Smooth muscle cell (in vitro differentiated cells): ENCODE results near the gene HHAT. TPM values are rescaled to one million over a fixed set of nuclear protein-coding genes. Genes with fewer than 3 reads are reported as not detected.
A peak's percentile ranks its signal among the peaks of the same experiment; 100 is the strongest.

Experiments
- DNase-seq: peaks from one replicate; lab custom pipeline; 2025; ENCODE audit not compliant: unreplicated experiment; lab: John Stamatoyannopoulos, UW
- H2AFZ ChIP-seq: fragments of 200-600 bp; sonication (generic); 2 replicates; pipeline ENCODE4 v1.6.0; 2016; ENCODE audit warnings: antibody characterized with exemption, low read depth, mild to moderate bottlenecking
- H3F3A ChIP-seq: fragments of 200-600 bp; sonication (generic); 2 replicates; pipeline ENCODE4 v1.6.0; 2017; ENCODE audit warnings: antibody characterized with exemption, low read depth
- H3K27ac ChIP-seq: fragments of 200-600 bp; sonication (generic); 2 replicates; pipeline ENCODE4 v1.5.1; 2016; ENCODE audit warnings: low read depth, mild to moderate bottlenecking
- H3K27me3 ChIP-seq: fragments of 200-600 bp; sonication (generic); 2 replicates; pipeline ENCODE4 v1.6.1; 2016; ENCODE audit warnings: low read depth, mild to moderate bottlenecking
- H3K36me3 ChIP-seq: fragments of 200-600 bp; sonication (generic); 2 replicates; pipeline ENCODE4 v1.5.1; 2016; ENCODE audit warnings: low read depth
- H3K4me1 ChIP-seq: fragments of 200-600 bp; sonication (generic); 2 replicates; pipeline ENCODE4 v1.5.1; 2016; ENCODE audit warnings: low read depth
- H3K4me2 ChIP-seq: fragments of 200-600 bp; sonication (generic); 2 replicates; pipeline ENCODE4 v1.6.0; 2016; ENCODE audit warnings: mild to moderate bottlenecking
- H3K4me3 ChIP-seq: fragments of 200-600 bp; sonication (generic); 2 replicates; pipeline ENCODE4 v1.5.1; 2016; ENCODE audit warnings: mild to moderate bottlenecking
- H3K79me2 ChIP-seq: fragments of 200-600 bp; sonication (generic); 2 replicates; pipeline ENCODE4 v1.6.0; 2016; ENCODE audit warnings: low read depth, mild to moderate bottlenecking
- H3K9ac ChIP-seq: fragments of 200-600 bp; sonication (generic); 2 replicates; pipeline ENCODE4 v1.6.0; 2016; ENCODE audit warnings: low read depth
- H3K9me3 ChIP-seq: fragments of 200-600 bp; sonication (generic); replicated peaks from 2 replicates; pipeline ENCODE4 v1.5.1; 2016; ENCODE audit warnings: low read depth
- H4K20me1 ChIP-seq: fragments of 200-600 bp; sonication (generic); 2 replicates; pipeline ENCODE4 v1.6.0; 2016; ENCODE audit warnings: low read depth
- CTCF ChIP-seq: fragments of 200-600 bp; sonication (generic); IDR thresholded peaks from 2 replicates; pipeline ENCODE4 v1.5.1; 2017; ENCODE audit warnings: borderline replicate concordance, mild to moderate bottlenecking, antibody characterized with exemption; ENCODE audit not compliant: insufficient read depth, poor library complexity, severe bottlenecking
- WGBS: methylation state at CpG from one replicate; pipeline ENCODE4 v1.1.7; 2016; ENCODE audit warnings: low lambda C conversion rate; 5-methylcytosine and 5-hydroxymethylcytosine counted together
- polyA plus RNA-seq: library from polyadenylated mRNA; unstranded; fragments of >200 nt; fragmentation: Nextera tagmentation; extraction: Ambion mirVana; gene quantifications from 2 replicates; pipeline ENCODE4 v1.2.1, GENCODE V29; 2016
- total RNA-seq: library from RNA; depleted of rRNA; stranded (reverse); fragments of >200 nt; gene quantifications from 2 replicates; pipeline ENCODE4 v1.2.3, GENCODE V29; 2014

HHAT gene
- total and polyA plus RNA-seq, 2 experiments from 2014 or later: 4.6 to 9.8 TPM

GRCh38 chr1:210689826-210690225 lies 361.1 kb downstream of the HHAT start:
- H3K9ac ChIP-seq: no peak overlapping the region
- no peaks in the 10 kb centered on the region for H3F3A ChIP-seq
- no peak overlapping the region for H2AFZ ChIP-seq
- no peak overlapping the region for H3K4me2 ChIP-seq
- H3K4me3 ChIP-seq: no peak overlapping the region
- H3K36me3 ChIP-seq: no peaks in the 10 kb centered on the region
- H3K4me1 ChIP-seq: no peaks in the 10 kb centered on the region
- TF ChIP-seq CTCF: no peak
- peaks cover 28% of the 10 kb centered on the region for H3K27me3 ChIP-seq
- no peaks in the 10 kb centered on the region for H3K79me2 ChIP-seq
- no peaks in the 10 kb centered on the region for H3K9me3 ChIP-seq
- DNase-seq: no peak
- no peak overlapping the region for H3K27ac ChIP-seq
- H4K20me1 ChIP-seq: no peaks in the 10 kb centered on the region
- 86% methylated on average over 3 of the region's 3 CpGs for WGBS

- no peaks in the 10 kb centered on the region for H3K36me3 ChIP-seq
- H3K9ac ChIP-seq: no peak overlapping the region
- H3K27me3 ChIP-seq: peaks cover 28% of the 10 kb centered on the region
- no peak for DNase-seq
- no peak overlapping the region for H3K4me3 ChIP-seq
- no peak overlapping the region for H2AFZ ChIP-seq
- H4K20me1 ChIP-seq: no peaks in the 10 kb centered on the region
- no peaks in the 10 kb centered on the region for H3K9me3 ChIP-seq
- H3K79me2 ChIP-seq: no peaks in the 10 kb centered on the region
- no peak for TF ChIP-seq CTCF
- no peak overlapping the region for H3K27ac ChIP-seq
- peak overlapping the region; percentile 6 for H3K4me2 ChIP-seq
- WGBS: 55% methylated on average over 5 of the region's 5 CpGs
- no peaks in the 10 kb centered on the region for H3F3A ChIP-seq
- H3K4me1 ChIP-seq: no peaks in the 10 kb centered on the region
Measured at GRCh38 chr1:210690236-210690635, 361.5 kb downstream of the HHAT start.

GRCh38 chr1:210691039-210691610 lies 362.4 kb downstream of the HHAT start:
- Histone ChIP-seq H3K9me3 (no peaks in the 10 kb centered on the region), H3K36me3 (no peaks in the 10 kb centered on the region), H3K27ac (no peak overlapping the region), H3F3A (no peaks in the 10 kb centered on the region), H3K4me3 (no peak overlapping the region), H3K27me3 (peaks cover 27% of the 10 kb centered on the region), H3K4me2 (no peak overlapping the region), H3K4me1 (no peaks in the 10 kb centered on the region), H2AFZ (no peak overlapping the region), H3K9ac (no peak overlapping the region), H3K79me2 (no peaks in the 10 kb centered on the region), H4K20me1 (no peaks in the 10 kb centered on the region)
- DNase-seq: no peak
- WGBS: 93% methylated on average over 6 of the region's 6 CpGs
- no peak for TF ChIP-seq CTCF

- no peaks in the 10 kb centered on the region for H3F3A ChIP-seq
- no peaks in the 10 kb centered on the region for H3K4me1 ChIP-seq
- no peaks in the 10 kb centered on the region for H3K79me2 ChIP-seq
- H3K9me3 ChIP-seq: no peaks in the 10 kb centered on the region
- H3K4me3 ChIP-seq: no peak overlapping the region
- H2AFZ ChIP-seq: no peak overlapping the region
- H3K4me2 ChIP-seq: no peak overlapping the region
- no peak overlapping the region for H3K9ac ChIP-seq
- TF ChIP-seq CTCF: no peak
- no peak for DNase-seq
- 91% methylated on average over 7 of the region's 7 CpGs for WGBS
- H3K27ac ChIP-seq: no peak overlapping the region
- no peaks in the 10 kb centered on the region for H4K20me1 ChIP-seq
- no peaks in the 10 kb centered on the region for H3K36me3 ChIP-seq
- peaks cover 27% of the 10 kb centered on the region for H3K27me3 ChIP-seq
Measured at GRCh38 chr1:210692796-210693195, 364.1 kb downstream of the HHAT start.
